A673 (cell line): Measurements from ENCODE around the gene OR6C2.
"Not testable (repeated sequence)": the region's sequence is repeated elsewhere in the genome, so short reads cannot be mapped to it uniquely, and the experiment has no call there.

ENCODE experiments used
- CTCF ChIP-seq: fragments of 300-800, 200-600 bp; sonication (generic); conservative IDR thresholded peaks from 2 replicates; pipeline ENCODE4 v1.5.1; 2017; ENCODE audit warnings: low read depth, mild to moderate bottlenecking, antibody characterized with exemption, low read length, moderate library complexity, mixed read lengths
- EZH2 ChIP-seq: fragments of 200-600 bp; sonication (generic); IDR thresholded peaks from 2 replicates; pipeline ENCODE4 v1.6.1; 2017; ENCODE audit warnings: borderline replicate concordance, low read depth, mild to moderate bottlenecking, mixed read lengths, antibody characterized with exemption, low read length; ENCODE audit not compliant: poor library complexity, severe bottlenecking

- TF ChIP-seq CTCF, EZH2: not testable (repeated sequence)
Measured at GRCh38 chr12:55479136-55479535, 35.3 kb downstream of the OR6C2 start.
